H9 (cell line): ENCODE measurements around the gene EIF1AD. TPM values are rescaled to one million over a fixed set of nuclear protein-coding genes. Genes with fewer than 3 reads are reported as not detected.

Experiments
- DNase-seq: peaks from one replicate; pipeline ENCODE4 v3.0.0-alpha.2; 2017
- H2AFZ ChIP-seq: one replicate; pipeline ENCODE4 v1.6.1; 2013; ENCODE audit warnings: mild to moderate bottlenecking, low read length, control low read depth, moderate library complexity
- H2AK5ac ChIP-seq: 2 replicates; pipeline ENCODE4 v1.6.1; 2013; ENCODE audit warnings: low read length, control low read depth, mixed read lengths; ENCODE audit not compliant: insufficient read length
- H2BK120ac ChIP-seq: one replicate; pipeline ENCODE4 v1.6.1; 2013; ENCODE audit warnings: low read depth, mild to moderate bottlenecking, low read length, control low read depth, inconsistent platforms; ENCODE audit not compliant: poor library complexity, severe bottlenecking
- H2BK12ac ChIP-seq: 2 replicates; pipeline ENCODE4 v1.6.1; 2013; ENCODE audit warnings: low read length, control low read depth, mixed read lengths, low read depth; ENCODE audit not compliant: insufficient read length
- H2BK15ac ChIP-seq: 2 replicates; pipeline ENCODE4 v1.6.1; 2013; ENCODE audit warnings: low read depth, low read length, control low read depth
- H2BK20ac ChIP-seq: one replicate; pipeline ENCODE4 v1.6.1; 2013; ENCODE audit warnings: low read depth, mild to moderate bottlenecking, low read length, control low read depth, inconsistent platforms; ENCODE audit not compliant: poor library complexity, severe bottlenecking
- H2BK5ac ChIP-seq: 2 replicates; pipeline ENCODE4 v1.6.1; 2013; ENCODE audit warnings: low read length, control low read depth, mixed read lengths; ENCODE audit not compliant: insufficient read length
- H3K14ac ChIP-seq: 2 replicates; pipeline ENCODE4 v1.6.1; 2013; ENCODE audit warnings: low read length, control low read depth; ENCODE audit not compliant: insufficient read depth
- H3K18ac ChIP-seq: 2 replicates; pipeline ENCODE4 v1.6.1; 2013; ENCODE audit warnings: low read depth, mild to moderate bottlenecking, mixed read lengths, low read length, control low read depth; ENCODE audit not compliant: insufficient read length
- H3K23ac ChIP-seq: 2 replicates; pipeline ENCODE4 v1.6.1; 2013; ENCODE audit warnings: low read length, control low read depth, mixed read lengths, low read depth; ENCODE audit not compliant: insufficient read length
- H3K23me2 ChIP-seq: 2 replicates; pipeline ENCODE4 v1.6.1; 2013; ENCODE audit warnings: low read depth, mild to moderate bottlenecking, mixed read lengths, low read length, control low read depth; ENCODE audit not compliant: insufficient read length, poor library complexity, severe bottlenecking
- H3K27ac ChIP-seq: 2 replicates; pipeline ENCODE4 v1.5.1; 2013; ENCODE audit warnings: low read length, control low read depth, mixed read lengths, low read depth; ENCODE audit not compliant: insufficient read length
- H3K27me3 ChIP-seq: 2 replicates; pipeline ENCODE4 v1.6.1; 2013; ENCODE audit warnings: low read length, control low read depth, inconsistent platforms; ENCODE audit not compliant: insufficient read depth
- H3K4ac ChIP-seq: 2 replicates; pipeline ENCODE4 v1.6.1; 2013; ENCODE audit warnings: low read depth, mild to moderate bottlenecking, control low read depth, inconsistent platforms, low read length, moderate library complexity
- H3K4me1 ChIP-seq: 2 replicates; pipeline ENCODE4 v1.6.1; 2013; ENCODE audit warnings: low read length, control low read depth, inconsistent platforms; ENCODE audit not compliant: insufficient read depth
- H3K4me2 ChIP-seq: 2 replicates; pipeline ENCODE4 v1.6.1; 2013; ENCODE audit warnings: low read length, control low read depth, mixed read lengths; ENCODE audit not compliant: insufficient read length, insufficient read depth
- H3K56ac ChIP-seq: 2 replicates; pipeline ENCODE4 v1.6.1; 2013; ENCODE audit warnings: low read depth, mild to moderate bottlenecking, mixed read lengths, low read length, control low read depth; ENCODE audit not compliant: insufficient read length
- H3K79me1 ChIP-seq: 2 replicates; pipeline ENCODE4 v1.6.1; 2013; ENCODE audit warnings: low read depth, mild to moderate bottlenecking, moderate library complexity, low read length, control low read depth, inconsistent platforms; ENCODE audit not compliant: insufficient read depth, poor library complexity, severe bottlenecking
- H3K79me2 ChIP-seq: 2 replicates; pipeline ENCODE4 v1.6.1; 2013; ENCODE audit warnings: low read length, control low read depth, inconsistent platforms; ENCODE audit not compliant: insufficient read depth
- H3K9ac ChIP-seq: 2 replicates; pipeline ENCODE4 v1.6.1; 2013; ENCODE audit warnings: low read length, control low read depth, mixed read lengths; ENCODE audit not compliant: insufficient read length; ENCODE audit errors: extremely low read depth
- H3K9me3 ChIP-seq: one replicate; pipeline ENCODE4 v1.6.1; 2013; ENCODE audit warnings: low read depth, low read length, inconsistent platforms; ENCODE audit not compliant: control insufficient read depth
- H3T11ph ChIP-seq: one replicate; pipeline ENCODE4 v1.6.1; 2013; ENCODE audit warnings: mild to moderate bottlenecking, low read length, control low read depth, inconsistent platforms
- H4K20me1 ChIP-seq: one replicate; pipeline ENCODE4 v1.6.1; 2013; ENCODE audit not compliant: control insufficient read depth, insufficient read length, insufficient read depth
- H4K5ac ChIP-seq: 2 replicates; pipeline ENCODE4 v1.6.1; 2013; ENCODE audit warnings: low read depth, mild to moderate bottlenecking, mixed read lengths, low read length, control low read depth; ENCODE audit not compliant: insufficient read length
- H4K8ac ChIP-seq: replicated peaks from 2 replicates; pipeline ENCODE4 v1.6.1; 2013; ENCODE audit warnings: low read length, control low read depth, mixed read lengths, low read depth; ENCODE audit not compliant: insufficient read length
- H4K91ac ChIP-seq: 2 replicates; pipeline ENCODE4 v1.6.1; 2013; ENCODE audit warnings: low read depth, mild to moderate bottlenecking, moderate library complexity, mixed read lengths, low read length, control low read depth; ENCODE audit not compliant: insufficient read length
- H3K27ac Mint-ChIP-seq, 3 experiments: 2 replicates in 2 of 3; 3 replicates in 1 of 3; pipeline ENCODE4 v1.8.0; 2020 to 2021; ENCODE audit warnings: mixed read lengths in 3 of 3, mild to moderate bottlenecking in 1 of 3, moderate library complexity in 1 of 3
- H3K27me3 Mint-ChIP-seq: 2 replicates; pipeline ENCODE4 v1.8.0; 2021; ENCODE audit warnings: low read depth, mild to moderate bottlenecking, moderate library complexity, mixed read lengths
- H3K36me3 Mint-ChIP-seq, 3 experiments: 2 replicates in 2 of 3; 3 replicates in 1 of 3; pipeline ENCODE4 v1.8.0; 2020 to 2021; ENCODE audit warnings: low read depth in 3 of 3, mixed read lengths in 3 of 3; ENCODE audit not compliant: insufficient read depth in 1 of 3
- H3K4me1 Mint-ChIP-seq, 2 experiments: 2 replicates each; pipeline ENCODE4 v1.8.0; 2020; ENCODE audit warnings: mixed read lengths in 2 of 2
- H3K4me3 Mint-ChIP-seq, 2 experiments: 2 replicates in 1 of 2; 3 replicates in 1 of 2; pipeline ENCODE4 v1.8.0; 2020 to 2021; ENCODE audit warnings: mild to moderate bottlenecking in 2 of 2, mixed read lengths in 2 of 2, moderate library complexity in 1 of 2
- H3K9me3 Mint-ChIP-seq, 2 experiments: 2 replicates in 1 of 2; 3 replicates in 1 of 2; pipeline ENCODE4 v1.8.0; 2020; ENCODE audit warnings: mild to moderate bottlenecking in 2 of 2, mixed read lengths in 2 of 2, moderate library complexity in 1 of 2
- WGBS: extraction: QIAGEN DNeasy Blood & Tissue Kit; methylation state at CpG from one replicate; pipeline ENCODE4 v1.1.7; 2013; ENCODE audit warnings: missing lambda C conversion rate, low lambda C conversion rate, mixed read lengths; ENCODE audit not compliant: insufficient read length; ENCODE audit errors: extremely low coverage; 5-methylcytosine and 5-hydroxymethylcytosine counted together
- total RNA-seq: library from RNA; stranded (reverse); gene quantifications from 2 replicates; pipeline ENCODE4 v1.2.1, GENCODE V29; 2021
- TF ChIP-seq, protein P1 (sequence below): fragments of 200-600 bp; sonication (generic); conservative IDR thresholded peaks from 3 replicates; pipeline ENCODE4 v1.8.0; 2021; ENCODE audit warnings: antibody characterized with exemption, mild to moderate bottlenecking

EIF1AD gene
- total RNA-seq, 1 experiment from 2014 or later: 46.7 TPM

DNA sequence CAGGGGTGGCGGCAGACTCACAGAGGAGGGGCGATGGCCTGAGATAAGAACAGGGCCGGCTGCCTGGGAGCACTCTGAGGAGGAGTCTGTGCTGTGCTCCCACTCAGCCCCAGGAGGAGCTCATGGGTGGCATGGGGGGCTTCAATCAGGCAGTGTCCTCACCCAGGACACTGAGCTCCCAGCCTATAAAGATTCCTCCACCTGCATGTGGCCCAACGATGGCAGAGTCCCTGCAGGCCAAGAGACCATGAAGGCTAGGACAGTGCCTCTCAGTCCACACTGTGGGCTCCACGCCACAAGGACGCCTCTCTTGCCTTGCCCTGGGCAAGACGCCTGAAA is 11.8 kb upstream of the EIF1AD start:
- peaks cover 8% of the 10 kb centered on the region for H3K23me2 ChIP-seq
- TF ChIP-seq, protein P1, sequence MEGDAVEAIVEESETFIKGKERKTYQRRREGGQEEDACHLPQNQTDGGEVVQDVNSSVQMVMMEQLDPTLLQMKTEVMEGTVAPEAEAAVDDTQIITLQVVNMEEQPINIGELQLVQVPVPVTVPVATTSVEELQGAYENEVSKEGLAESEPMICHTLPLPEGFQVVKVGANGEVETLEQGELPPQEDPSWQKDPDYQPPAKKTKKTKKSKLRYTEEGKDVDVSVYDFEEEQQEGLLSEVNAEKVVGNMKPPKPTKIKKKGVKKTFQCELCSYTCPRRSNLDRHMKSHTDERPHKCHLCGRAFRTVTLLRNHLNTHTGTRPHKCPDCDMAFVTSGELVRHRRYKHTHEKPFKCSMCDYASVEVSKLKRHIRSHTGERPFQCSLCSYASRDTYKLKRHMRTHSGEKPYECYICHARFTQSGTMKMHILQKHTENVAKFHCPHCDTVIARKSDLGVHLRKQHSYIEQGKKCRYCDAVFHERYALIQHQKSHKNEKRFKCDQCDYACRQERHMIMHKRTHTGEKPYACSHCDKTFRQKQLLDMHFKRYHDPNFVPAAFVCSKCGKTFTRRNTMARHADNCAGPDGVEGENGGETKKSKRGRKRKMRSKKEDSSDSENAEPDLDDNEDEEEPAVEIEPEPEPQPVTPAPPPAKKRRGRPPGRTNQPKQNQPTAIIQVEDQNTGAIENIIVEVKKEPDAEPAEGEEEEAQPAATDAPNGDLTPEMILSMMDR: no peak
- no peaks in the 10 kb centered on the region for H3K79me1 ChIP-seq
- no peak overlapping the region for H3K9ac ChIP-seq
- Mint-ChIP-seq H3K4me1 (peaks cover 0 to 9% of the 10 kb centered on the region in 2 experiments; a peak in 3 of 4 replicates), H3K36me3 (no peaks in the 10 kb centered on the region), H3K27me3 (no peaks in the 10 kb centered on the region; the same call in 1 of the 2 replicates), H3K4me3 (no peak overlapping the region), H3K9me3 (no peaks in the 10 kb centered on the region), H3K27ac (peak overlapping the region in 1 of 3 experiments; percentile 62; a peak in 1 of 7 replicates)
- H2BK15ac ChIP-seq: no peak overlapping the region
- H3K56ac ChIP-seq: no peak overlapping the region
- no peak overlapping the region for H3T11ph ChIP-seq
- H3K79me2 ChIP-seq: no peaks in the 10 kb centered on the region
- H2AK5ac ChIP-seq: no peak overlapping the region
- no peaks in the 10 kb centered on the region for H3K4me1 ChIP-seq
- no peak overlapping the region for H3K4me2 ChIP-seq
- no peak overlapping the region for H4K91ac ChIP-seq
- no peak for DNase-seq
- no peaks in the 10 kb centered on the region for H4K20me1 ChIP-seq
- no peaks in the 10 kb centered on the region for H3K9me3 ChIP-seq
- H3K18ac ChIP-seq: no peak overlapping the region
- H3K27ac ChIP-seq: no peak overlapping the region
- H2BK12ac ChIP-seq: no peak overlapping the region
- H2BK20ac ChIP-seq: no peak overlapping the region
- no peak overlapping the region for H3K14ac ChIP-seq
- H3K4ac ChIP-seq: no peak overlapping the region
- H4K5ac ChIP-seq: no peak overlapping the region
- no peak overlapping the region for H4K8ac ChIP-seq
- no peak overlapping the region for H3K23ac ChIP-seq
- no CpG with 5 or more reads among the region's 7 CpGs for WGBS
- no peak overlapping the region for H2BK5ac ChIP-seq
- H2AFZ ChIP-seq: no peak overlapping the region
- peaks cover 4% of the 10 kb centered on the region; the same call in 1 of the 2 replicates for H3K27me3 ChIP-seq
- H2BK120ac ChIP-seq: no peak overlapping the region
